Mucosa of descending colon (tissue), 3 donors: ENCODE measurements around the gene KLF11. TPM values are rescaled to one million over a fixed set of nuclear protein-coding genes. Genes with fewer than 3 reads are reported as not detected.

Experiments
- ATAC-seq: fragments of 200-7000 bp; cut with Tn5 transposase; one replicate; pipeline ENCODE4 v1.9.1; 2020; ENCODE audit warnings: mild to moderate bottlenecking, moderate library complexity
- DNase-seq, 3 donors: peaks; one replicate each; pipeline ENCODE4 v3.0.0-alpha.2; 2020
- H3K36me3 ChIP-seq: fragments of 200-600 bp; one replicate; pipeline ENCODE4 v1.8.0; 2021; ENCODE audit warnings: low read depth, mild to moderate bottlenecking
- H3K4me1 ChIP-seq: fragments of 200-600 bp; one replicate; pipeline ENCODE4 v1.8.0; 2021; ENCODE audit warnings: low read depth, mild to moderate bottlenecking
- H3K4me3 ChIP-seq: fragments of 200-600 bp; one replicate; pipeline ENCODE4 v1.8.0; 2021; ENCODE audit warnings: mild to moderate bottlenecking
- H3K9me3 ChIP-seq: fragments of 200-600 bp; one replicate; pipeline ENCODE4 v1.8.0; 2021; ENCODE audit warnings: mild to moderate bottlenecking
- intact Hi-C, 2 donors: fragments of 100-400 bp; cut with DNase I in 1 of 2; cut with micrococcal nuclease in 1 of 2; formaldehyde crosslinking; loops; one replicate each; pipeline versions ENCODE4 v1.11.0 to v1.11.1; 2022; cut with DNase I, micrococcal nuclease
- total RNA-seq, 3 donors: library from RNA; stranded (reverse); fragmentation: NEBNext Ultra II Directional in 2 of 3; extraction: Animal tissue kit (Norgen Biotek cat#: 25700) in 2 of 3; gene quantifications; one replicate each; pipeline versions ENCODE4 v1.2.1 to v1.2.4, GENCODE V29; 2021 to 2023
- TF ChIP-seq, protein P1 (sequence below): fragments of 200-600 bp; IDR thresholded peaks from one replicate; pipeline ENCODE4 v1.8.0; 2022; ENCODE audit warnings: antibody characterized with exemption, mild to moderate bottlenecking
- donor health status: DM: no; HTN: no; CAD: no; lungs with moderate emphysema.
- donor health status: DM: no; HTN: no; CAD: no.
- donor health status: DM: no; HTN: yes; CAD: no.

The KLF11 gene
- total RNA-seq, 3 donors from 2014 or later: 5.9 to 34.7 (median 11.9) TPM

DNA sequence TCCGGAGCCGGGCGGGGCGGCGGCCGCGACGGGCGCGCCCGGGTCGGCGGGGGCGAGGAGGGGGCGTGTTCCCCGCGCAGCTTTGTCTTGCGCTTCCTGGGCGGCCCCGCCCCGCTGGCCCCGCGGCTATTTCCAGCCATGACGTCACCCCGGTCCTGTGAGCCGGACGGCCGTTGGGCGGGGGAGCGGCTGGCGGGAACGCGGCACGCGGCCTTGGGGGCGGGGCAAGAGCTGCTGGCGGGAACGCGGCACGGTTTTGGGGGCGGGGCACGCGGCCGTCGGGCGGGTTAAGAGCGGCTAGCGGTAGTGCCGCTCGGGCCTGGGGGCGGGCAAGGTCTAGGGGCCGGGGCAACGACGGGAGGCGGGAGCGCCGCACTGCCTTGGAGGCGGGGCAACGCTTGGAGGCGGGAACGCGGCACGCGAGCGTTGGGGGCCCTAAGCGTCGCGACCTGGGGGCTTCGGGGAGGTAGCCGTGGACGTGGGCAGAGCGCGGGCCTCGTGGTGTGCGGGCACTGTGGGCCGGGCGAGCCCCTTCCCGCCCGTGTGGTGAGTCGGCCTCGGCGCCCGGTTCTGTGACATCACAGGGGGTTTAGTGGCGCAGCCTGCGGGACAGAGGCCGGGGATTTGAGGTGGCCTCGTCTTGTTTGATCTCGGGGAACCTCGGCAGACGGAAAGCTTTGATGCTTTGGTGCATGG is 704 bp downstream of the KLF11 start:
- intact Hi-C loops: loop anchor here in 1 of 2 donors (10.0 kb wide), 1 partner anchor 59 kb away; no protein-coding TSS in a partner anchor
- ATAC-seq (peak; percentile 83), DNase-seq (peak; percentile 97 to 98 (median 97))
- peaks cover 5% of the 10 kb centered on the region for H3K4me1 ChIP-seq
- TF ChIP-seq, protein P1, sequence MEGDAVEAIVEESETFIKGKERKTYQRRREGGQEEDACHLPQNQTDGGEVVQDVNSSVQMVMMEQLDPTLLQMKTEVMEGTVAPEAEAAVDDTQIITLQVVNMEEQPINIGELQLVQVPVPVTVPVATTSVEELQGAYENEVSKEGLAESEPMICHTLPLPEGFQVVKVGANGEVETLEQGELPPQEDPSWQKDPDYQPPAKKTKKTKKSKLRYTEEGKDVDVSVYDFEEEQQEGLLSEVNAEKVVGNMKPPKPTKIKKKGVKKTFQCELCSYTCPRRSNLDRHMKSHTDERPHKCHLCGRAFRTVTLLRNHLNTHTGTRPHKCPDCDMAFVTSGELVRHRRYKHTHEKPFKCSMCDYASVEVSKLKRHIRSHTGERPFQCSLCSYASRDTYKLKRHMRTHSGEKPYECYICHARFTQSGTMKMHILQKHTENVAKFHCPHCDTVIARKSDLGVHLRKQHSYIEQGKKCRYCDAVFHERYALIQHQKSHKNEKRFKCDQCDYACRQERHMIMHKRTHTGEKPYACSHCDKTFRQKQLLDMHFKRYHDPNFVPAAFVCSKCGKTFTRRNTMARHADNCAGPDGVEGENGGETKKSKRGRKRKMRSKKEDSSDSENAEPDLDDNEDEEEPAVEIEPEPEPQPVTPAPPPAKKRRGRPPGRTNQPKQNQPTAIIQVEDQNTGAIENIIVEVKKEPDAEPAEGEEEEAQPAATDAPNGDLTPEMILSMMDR: no peak
- no peaks in the 10 kb centered on the region for H3K9me3 ChIP-seq
- peak overlapping the region; percentile 3 for H3K4me3 ChIP-seq
- no peaks in the 10 kb centered on the region for H3K36me3 ChIP-seq

GRCh38 chr2:10045561-10046355 is 2.4 kb downstream of the KLF11 start:
- Histone ChIP-seq H3K36me3 (no peaks in the 10 kb centered on the region), H3K4me1 (peaks cover 2% of the 10 kb centered on the region), H3K9me3 (no peaks in the 10 kb centered on the region), H3K4me3 (no peak overlapping the region)
- no peak for ATAC-seq
- intact Hi-C loops: loop anchor here (5.0 to 10.0 kb wide), 2 partner anchors 61 to 63 kb away; no protein-coding TSS in a partner anchor
- TF ChIP-seq, protein P1: no peak
- DNase-seq: peak in 1 of 3 donors; percentile 11

DNA sequence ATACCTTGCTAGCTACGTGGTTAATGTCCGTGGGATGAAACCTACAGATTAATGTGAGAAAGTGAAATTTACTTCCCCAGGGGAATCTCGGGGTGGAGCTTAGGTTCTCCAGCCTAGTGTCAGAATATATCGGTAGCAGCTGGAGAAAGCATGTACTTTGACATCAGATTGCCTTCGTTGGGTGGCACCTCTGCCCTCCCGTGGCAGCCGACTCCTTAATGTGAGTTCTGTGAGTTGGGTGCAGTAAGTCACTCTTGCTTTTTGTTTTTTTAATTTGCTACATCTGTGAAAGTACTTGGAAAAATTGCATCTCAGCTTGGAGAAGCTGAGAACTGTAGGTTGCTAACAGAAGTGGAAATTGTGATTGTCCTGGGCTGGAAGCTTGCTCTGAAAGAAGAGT is 3.6 kb downstream of the KLF11 start:
- intact Hi-C loops: loop anchor here (5.0 to 10.0 kb wide), 2 partner anchors 62 to 65 kb away; no protein-coding TSS in a partner anchor
- TF ChIP-seq, protein P1: no peak
- H3K4me1 ChIP-seq: peaks cover 2% of the 10 kb centered on the region

DNA sequence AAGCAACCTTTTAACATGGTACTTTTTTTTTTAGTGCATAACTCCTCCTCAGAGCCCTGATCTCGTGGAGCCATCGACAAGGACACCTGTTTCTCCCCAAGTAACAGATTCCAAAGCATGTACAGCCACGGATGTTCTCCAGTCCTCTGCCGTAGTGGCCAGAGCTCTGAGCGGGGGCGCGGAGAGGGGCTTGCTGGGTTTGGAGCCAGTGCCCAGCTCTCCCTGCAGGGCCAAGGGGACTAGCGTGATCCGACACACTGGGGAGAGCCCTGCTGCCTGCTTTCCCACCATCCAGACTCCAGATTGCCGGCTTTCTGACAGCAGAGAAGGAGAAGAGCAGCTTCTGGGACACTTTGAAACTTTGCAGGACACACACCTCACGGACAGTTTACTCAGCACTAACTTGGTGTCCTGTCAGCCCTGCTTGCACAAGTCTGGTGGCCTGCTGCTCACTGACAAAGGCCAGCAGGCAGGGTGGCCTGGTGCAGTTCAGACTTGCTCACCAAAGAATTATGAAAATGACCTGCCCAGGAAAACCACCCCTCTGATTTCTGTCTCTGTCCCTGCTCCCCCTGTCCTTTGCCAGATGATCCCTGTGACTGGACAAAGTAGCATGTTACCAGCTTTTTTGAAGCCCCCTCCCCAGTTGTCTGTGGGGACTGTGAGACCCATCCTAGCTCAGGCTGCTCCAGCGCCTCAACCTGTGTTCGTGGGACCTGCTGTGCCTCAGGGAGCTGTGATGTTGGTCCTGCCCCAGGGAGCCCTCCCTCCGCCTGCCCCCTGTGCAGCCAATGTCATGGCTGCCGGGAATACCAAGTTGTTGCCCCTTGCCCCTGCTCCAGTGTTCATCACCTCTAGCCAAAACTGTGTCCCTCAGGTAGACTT is 4.5 kb downstream of the KLF11 start:
- TF ChIP-seq, protein P1: no peak
- intact Hi-C loops: loop anchor here (5.0 to 10.0 kb wide), 2 partner anchors 63 to 66 kb away; no protein-coding TSS in a partner anchor
- DNase-seq: peak in 2 of 3 donors; percentile 33 to 44
- H3K36me3 ChIP-seq: no peaks in the 10 kb centered on the region
- H3K4me3 ChIP-seq: no peak overlapping the region
- ATAC-seq: no peak
- no peaks in the 10 kb centered on the region for H3K9me3 ChIP-seq
- no peaks in the 10 kb centered on the region for H3K4me1 ChIP-seq

More for the DNA sequence above, 3.6 kb downstream of the KLF11 start:
- no peak overlapping the region for H3K4me3 ChIP-seq
- H3K9me3 ChIP-seq: no peaks in the 10 kb centered on the region
- DNase-seq (peak in 1 of 3 donors; percentile 15), ATAC-seq (no peak)
- H3K36me3 ChIP-seq: no peaks in the 10 kb centered on the region
